Activated naive CD4-positive, alpha-beta T cell treated with anti-CD3 and anti-CD28 coated beads, Interleukin-2, amount 50 U/mL, for 72 hours (primary cell): ENCODE data around the gene GADD45G. TPM values are rescaled to one million over a fixed set of nuclear protein-coding genes. Genes with fewer than 3 reads are reported as not detected.

Source experiments
- ATAC-seq, 2 donors: fragments of 150-1000 bp; cut with Tn5 transposase; 2 replicates each; pipeline ENCODE4 v1.10.0; 2021; ENCODE audit warnings: mild to moderate bottlenecking in 2 of 2, moderate library complexity in 2 of 2
- DNase-seq, 2 donors: peaks; one replicate each; pipeline ENCODE4 v3.0.0; 2021 to 2022; ENCODE audit warnings: low spot score in 2 of 2
- H3K27ac Mint-ChIP-seq, 2 donors: one replicate each; pipeline ENCODE4 v1.8.0; 2022; ENCODE audit warnings: mild to moderate bottlenecking in 2 of 2, mixed read lengths in 2 of 2
- H3K36me3 Mint-ChIP-seq, 2 donors: one replicate each; pipeline ENCODE4 v1.8.0; 2022; ENCODE audit warnings: mixed read lengths in 2 of 2
- H3K9me3 Mint-ChIP-seq, 2 donors: one replicate each; pipeline ENCODE4 v1.8.0; 2022; ENCODE audit warnings: mixed read lengths in 2 of 2
- total RNA-seq, 2 donors: library from RNA; stranded (reverse); gene quantifications; one replicate each; pipeline ENCODE4 v1.2.3, GENCODE V29; 2022

GADD45G gene
- total RNA-seq, 2 donors from 2014 or later: 3.8 to 5.3 TPM

GRCh38 chr9:89632736-89633135 is 27.9 kb downstream of the GADD45G start:
- H3K36me3 Mint-ChIP-seq: no peaks in the 10 kb centered on the region
- no peak overlapping the region for H3K27ac Mint-ChIP-seq
- DNase-seq: no peak
- H3K9me3 Mint-ChIP-seq: no peaks in the 10 kb centered on the region
- no peak for ATAC-seq

GRCh38 chr9:89633404-89633803 is 28.6 kb downstream of the GADD45G start:
- Mint-ChIP-seq H3K9me3 (no peaks in the 10 kb centered on the region), H3K27ac (no peak overlapping the region), H3K36me3 (no peaks in the 10 kb centered on the region)
- DNase-seq (no peak), ATAC-seq (no peak)

- H3K27ac Mint-ChIP-seq: no peak overlapping the region
- ATAC-seq: no peak
- no peaks in the 10 kb centered on the region for H3K36me3 Mint-ChIP-seq
- no peaks in the 10 kb centered on the region for H3K9me3 Mint-ChIP-seq
- no peak for DNase-seq
Measured at GRCh38 chr9:89633920-89634319, 29.1 kb downstream of the GADD45G start.

GRCh38 chr9:89634995-89635742 is 30.4 kb downstream of the GADD45G start:
- ATAC-seq: peak; percentile 52 to 79
- H3K27ac Mint-ChIP-seq: no peak overlapping the region
- H3K36me3 Mint-ChIP-seq: no peaks in the 10 kb centered on the region
- H3K9me3 Mint-ChIP-seq: no peaks in the 10 kb centered on the region
- DNase-seq: no peak

GRCh38 chr9:89635816-89636215 is 31.0 kb downstream of the GADD45G start:
- DNase-seq: no peak
- H3K27ac Mint-ChIP-seq: no peak overlapping the region
- H3K36me3 Mint-ChIP-seq: no peaks in the 10 kb centered on the region
- no peak for ATAC-seq
- H3K9me3 Mint-ChIP-seq: no peaks in the 10 kb centered on the region

GRCh38 chr9:89637787-89638186 is 33.0 kb downstream of the GADD45G start:
- H3K9me3 Mint-ChIP-seq: no peaks in the 10 kb centered on the region
- DNase-seq: no peak
- H3K27ac Mint-ChIP-seq: peak overlapping the region in 1 of 2 donors; percentile 50
- no peak for ATAC-seq
- H3K36me3 Mint-ChIP-seq: no peaks in the 10 kb centered on the region

- H3K27ac Mint-ChIP-seq: no peak overlapping the region
- no peaks in the 10 kb centered on the region for H3K36me3 Mint-ChIP-seq
- no peak for ATAC-seq
Measured at GRCh38 chr9:89638359-89638758, 33.5 kb downstream of the GADD45G start.

GRCh38 chr9:89638893-89639292 is 34.1 kb downstream of the GADD45G start:
- no peak for ATAC-seq

More at GRCh38 chr9:89638359-89638758, 33.5 kb downstream of the GADD45G start:
- H3K9me3 Mint-ChIP-seq: no peaks in the 10 kb centered on the region
- DNase-seq: no peak

GRCh38 chr9:89639367-89639795 is 34.6 kb downstream of the GADD45G start:
- ATAC-seq (no peak), DNase-seq (no peak)
- Mint-ChIP-seq H3K9me3 (no peaks in the 10 kb centered on the region), H3K36me3 (no peaks in the 10 kb centered on the region), H3K27ac (no peak overlapping the region)

More at GRCh38 chr9:89638893-89639292, 34.1 kb downstream of the GADD45G start:
- no peaks in the 10 kb centered on the region for H3K36me3 Mint-ChIP-seq
- no peak overlapping the region for H3K27ac Mint-ChIP-seq
- no peak for DNase-seq
- no peaks in the 10 kb centered on the region for H3K9me3 Mint-ChIP-seq

- Mint-ChIP-seq H3K9me3 (no peaks in the 10 kb centered on the region), H3K36me3 (no peaks in the 10 kb centered on the region), H3K27ac (no peak overlapping the region)
- ATAC-seq (no peak), DNase-seq (no peak)
Measured at GRCh38 chr9:89639961-89640360, 35.1 kb downstream of the GADD45G start.

- no peaks in the 10 kb centered on the region for H3K36me3 Mint-ChIP-seq
- ATAC-seq: no peak
- no peak for DNase-seq
- no peaks in the 10 kb centered on the region for H3K9me3 Mint-ChIP-seq
- H3K27ac Mint-ChIP-seq: peak overlapping the region in 1 of 2 donors; percentile 73
Measured at GRCh38 chr9:89640361-89640760, 35.5 kb downstream of the GADD45G start.

GRCh38 chr9:89640801-89641200 is 36.0 kb downstream of the GADD45G start:
- ATAC-seq (no peak), DNase-seq (no peak)
- H3K27ac Mint-ChIP-seq: peak overlapping the region in 1 of 2 donors; percentile 73
- H3K36me3 Mint-ChIP-seq: no peaks in the 10 kb centered on the region
- no peaks in the 10 kb centered on the region for H3K9me3 Mint-ChIP-seq

- Mint-ChIP-seq H3K9me3 (no peaks in the 10 kb centered on the region), H3K36me3 (no peaks in the 10 kb centered on the region), H3K27ac (no peak overlapping the region)
- no peak for ATAC-seq
- no peak for DNase-seq
Measured at GRCh38 chr9:89641980-89642379, 37.2 kb downstream of the GADD45G start.

- DNase-seq (no peak), ATAC-seq (peak in 1 of 2 donors; percentile 43)
- no peaks in the 10 kb centered on the region for H3K36me3 Mint-ChIP-seq
- no peak overlapping the region for H3K27ac Mint-ChIP-seq
- no peaks in the 10 kb centered on the region for H3K9me3 Mint-ChIP-seq
Measured at GRCh38 chr9:89642789-89643188, 38.0 kb downstream of the GADD45G start.

GRCh38 chr9:89646189-89646939 is 41.6 kb downstream of the GADD45G start:
- Mint-ChIP-seq H3K27ac (no peak overlapping the region), H3K36me3 (no peaks in the 10 kb centered on the region), H3K9me3 (no peaks in the 10 kb centered on the region)
- no peak for ATAC-seq
- no peak for DNase-seq

GRCh38 chr9:89647366-89648128 is 42.7 kb downstream of the GADD45G start:
- no peaks in the 10 kb centered on the region for H3K36me3 Mint-ChIP-seq
- H3K27ac Mint-ChIP-seq: peak overlapping the region in 1 of 2 donors; percentile 41
- H3K9me3 Mint-ChIP-seq: no peaks in the 10 kb centered on the region
- ATAC-seq: no peak
- DNase-seq: no peak
